Stimulated activated CD4-positive, alpha-beta T cell treated with anti-CD3 and anti-CD28 coated beads, Interleukin-12 subunit alpha, Interleukin-12 subunit beta, amount 100 ng/mL, for 4 hours (primary cell): ENCODE measurements around the gene KRTAP4-12.
"Not testable (repeated sequence)": the region's sequence is repeated elsewhere in the genome, so short reads cannot be mapped to it uniquely, and the experiment has no call there.

Experiments
- DNase-seq: peaks from one replicate; pipeline ENCODE4 v3.0.0-alpha.2; 2020

KRTAP4-12 gene

GRCh38 chr17:41084100-41084856 is 39.7 kb downstream of the KRTAP4-12 start, which contains the start of gene KRTAP4-7:
KRTAP4-7 (plus strand) TSS chr17:41084150; CDS start chr17:41084207, 57 bp downstream.
- not testable (repeated sequence) for DNase-seq

DNA sequence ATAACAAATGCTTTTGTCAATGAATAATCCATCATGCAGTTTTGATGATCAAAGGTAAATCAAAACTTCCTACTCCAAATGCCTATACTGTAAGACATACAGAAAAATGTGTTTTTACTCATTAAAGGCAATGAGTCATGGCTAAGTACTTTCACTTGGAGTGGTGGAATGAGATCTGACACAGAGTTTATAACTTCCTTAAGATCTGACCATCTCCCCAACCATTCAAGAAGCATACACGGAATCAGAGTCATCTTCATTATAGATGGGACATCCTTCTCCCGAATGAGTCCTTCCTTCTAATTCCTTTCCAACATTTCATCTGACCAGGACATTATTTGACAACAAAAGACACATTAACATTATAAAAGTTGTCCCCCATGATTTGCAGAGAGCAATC is 40.6 kb downstream of the KRTAP4-12 start:
- not testable (repeated sequence) for DNase-seq

GRCh38 chr17:41082626-41083025 is 41.4 kb downstream of the KRTAP4-12 start:
- DNase-seq: no peak

- no peak for DNase-seq
Measured at GRCh38 chr17:41076788-41077187, 47.2 kb downstream of the KRTAP4-12 start.

- no peak for DNase-seq
Measured at GRCh38 chr17:41073676-41074075, 50.3 kb downstream of the KRTAP4-12 start.
